ENCODE data around the gene ICA1L. TPM values are rescaled to one million over a fixed set of nuclear protein-coding genes. Genes with fewer than 3 reads are reported as not detected.

Gene ICA1L
- total and polyA plus RNA-seq, 2 of the 8 experiments (the other 6 are each of a cell fraction or from before 2014, with no cell fraction given) = 1.1 to 3.4 TPM

- H3K4me2 ChIP-seq (ENCODE audit: insufficient read depth in 1 of 2, low read depth in 2 of 2, low read length in 2 of 2) = no peak overlapping the region
- no peaks in the 10 kb centered on the region for H3K27me3 ChIP-seq (replicated peaks in 1 of 4; ENCODE audit: control insufficient read depth in 3 of 4, extremely low read depth in 1 of 4, insufficient read depth in 3 of 4, low read length in 3 of 4)
- no peak overlapping the region for H2AFZ ChIP-seq (ENCODE audit: low read length)
- H3K27ac ChIP-seq (ENCODE audit: low read depth, low read length) = no peak overlapping the region
- no peak overlapping the region for H3K23ac ChIP-seq (ENCODE audit: insufficient read length)
- no peak overlapping the region for H2BK12ac ChIP-seq (ENCODE audit: low read depth, low read length)
- peaks cover 0 to 5% (median 0%) of the 10 kb centered on the region in 4 experiments; a peak in 3 of 8 replicates for H3K36me3 ChIP-seq (ENCODE audit: control insufficient read depth in 2 of 4, insufficient read depth in 4 of 4, low read length in 3 of 4)
- ChIA-PET POLR2A (ENCODE audit: partially characterized antibody) (interaction anchor here (0.7 kb wide), 1 partner anchor 28 kb away, joined by 4 read pairs; no protein-coding TSS in a partner anchor), CTCF (ENCODE audit: partially characterized antibody) (no interaction called here)
- H3K79me2 ChIP-seq (ENCODE audit: control insufficient read depth in 1 of 2, insufficient read depth in 2 of 2, low read length in 2 of 2) = no peaks in the 10 kb centered on the region
- H2BK20ac ChIP-seq (ENCODE audit: low read length) = no peak overlapping the region
- H3K56ac ChIP-seq (replicated peaks; ENCODE audit: insufficient read length, low read depth, low read length) = no peak overlapping the region
- H3K79me1 ChIP-seq (ENCODE audit: low read depth, low read length) = no peaks in the 10 kb centered on the region
- H2BK15ac ChIP-seq (ENCODE audit: low read length) = no peak overlapping the region
- no peak overlapping the region for H2BK5ac ChIP-seq (ENCODE audit: low read depth, low read length)
- no peaks in the 10 kb centered on the region for H3K9me3 ChIP-seq (ENCODE audit: insufficient read depth in 2 of 2, low read depth in 1 of 2, low read length in 1 of 2)
- no peak overlapping the region for H4K91ac ChIP-seq (replicated peaks; ENCODE audit: insufficient read length, low read length)
- H3K4me3 ChIP-seq (ENCODE audit: extremely low read depth in 1 of 4, insufficient read depth in 2 of 4, low read depth in 3 of 4, low read length in 4 of 4) = no peak overlapping the region
- H2BK120ac ChIP-seq (replicated peaks; ENCODE audit: low read depth, low read length) = no peak overlapping the region
- TF ChIP-seq FOSL1 (IDR thresholded peaks at IDR 0.05; ENCODE audit: insufficient read depth, low read depth, low read length) (no peak), RXRA (IDR thresholded peaks at IDR 0.05; ENCODE audit: insufficient read depth, low read depth, low read length) (no peak), CREB1 (IDR thresholded peaks at IDR 0.05) (no peak), CBX5 (IDR thresholded peaks at IDR 0.05; ENCODE audit: low read depth, low read length) (no peak), EZH2 (IDR thresholded peaks at IDR 0.05; ENCODE audit: low read depth, low read length, severe bottlenecking) (no peak), ZNF274 (IDR thresholded peaks at IDR 0.05; ENCODE audit: borderline replicate concordance, extremely low read depth, low read length) (no peak), SUZ12 (IDR thresholded peaks at IDR 0.05; ENCODE audit: low read length) (no peak), SAP30 (IDR thresholded peaks at IDR 0.05; ENCODE audit: insufficient read depth, insufficient replicate concordance, low read length) (no peak), SIN3A (conservative IDR thresholded peaks at IDR 0.05 in 1 of 2, IDR thresholded peaks at IDR 0.05 in 1 of 2; ENCODE audit: low read depth in 1 of 2, low read length in 2 of 2) (no peak), POU5F1 (IDR thresholded peaks at IDR 0.05; ENCODE audit: low read depth, low read length) (no peak), BCL11A (IDR thresholded peaks at IDR 0.05; ENCODE audit: low read depth in 2 of 2, low read length in 2 of 2) (no peak), TAF7 (optimal IDR thresholded peaks at IDR 0.05; ENCODE audit: borderline replicate concordance, low read depth, low read length) (no peak), MAX (IDR thresholded peaks at IDR 0.05) (no peak), SP4 (IDR thresholded peaks at IDR 0.05; ENCODE audit: low read length) (no peak)
- no peak overlapping the region for H3K4ac ChIP-seq (replicated peaks; ENCODE audit: insufficient read length, low read depth, low read length)
- H3K18ac ChIP-seq (ENCODE audit: extremely low read depth, low read length) = no peak overlapping the region
- H4K5ac ChIP-seq (ENCODE audit: insufficient read length, low read depth, low read length) = no peak overlapping the region
- H4K20me1 ChIP-seq (replicated peaks in 1 of 2; ENCODE audit: control insufficient read depth in 1 of 2, insufficient read depth in 2 of 2, low read length in 2 of 2) = no peaks in the 10 kb centered on the region
- H4K8ac ChIP-seq (ENCODE audit: extremely low read depth, insufficient read depth, low read length) = no peak overlapping the region
- DNase-seq (ENCODE audit: low read depth in 1 of 2, low spot score in 2 of 2) (no peak), FAIRE-seq (no peak)
- WGBS, 2 experiments (ENCODE audit: extremely low coverage in 1 of 2, insufficient coverage in 1 of 2, insufficient read length in 1 of 2, insufficient replicate concordance in 2 of 2, low coverage in 1 of 2, low lambda C conversion rate in 2 of 2, missing lambda C conversion rate in 1 of 2) = 86% methylated on average over 5 of the region's 5 CpGs; no CpG with 5 or more reads in 1 of the 2 experiments
- H3K4me1 ChIP-seq (replicated peaks in 1 of 4; ENCODE audit: control insufficient read depth in 3 of 4, insufficient read depth in 4 of 4, low read length in 3 of 4) = no peaks in the 10 kb centered on the region; a peak in 1 of 7 replicates
- no peaks in the 10 kb centered on the region for H3K23me2 ChIP-seq (ENCODE audit: low read depth, low read length)
- H3K9ac ChIP-seq (replicated peaks in 1 of 4; ENCODE audit: extremely low read depth in 1 of 4, low read depth in 3 of 4, low read length in 3 of 4) = no peak overlapping the region
- no peak overlapping the region for H3K14ac ChIP-seq (ENCODE audit: insufficient read length)
- no peak overlapping the region for H2AK5ac ChIP-seq (ENCODE audit: low read depth, low read length)
These were observed 106.1 kb downstream of the ICA1L start for GRCh38 chr2:202765436-202765835.
